GM19023 (cell line): Measurements from ENCODE around the gene MLH3.
"Not testable (repeated sequence)": the region's sequence is repeated elsewhere in the genome, so short reads cannot be mapped to it uniquely, and the experiment has no call there.

ENCODE experiments used
- ATAC-seq: cut with Tn5 transposase; IDR thresholded peaks from one replicate; pipeline ENCODE4 v1.9.1; 2021; ENCODE audit warnings: mild to moderate bottlenecking, moderate library complexity; ENCODE audit not compliant: unreplicated experiment

Gene MLH3

DNA sequence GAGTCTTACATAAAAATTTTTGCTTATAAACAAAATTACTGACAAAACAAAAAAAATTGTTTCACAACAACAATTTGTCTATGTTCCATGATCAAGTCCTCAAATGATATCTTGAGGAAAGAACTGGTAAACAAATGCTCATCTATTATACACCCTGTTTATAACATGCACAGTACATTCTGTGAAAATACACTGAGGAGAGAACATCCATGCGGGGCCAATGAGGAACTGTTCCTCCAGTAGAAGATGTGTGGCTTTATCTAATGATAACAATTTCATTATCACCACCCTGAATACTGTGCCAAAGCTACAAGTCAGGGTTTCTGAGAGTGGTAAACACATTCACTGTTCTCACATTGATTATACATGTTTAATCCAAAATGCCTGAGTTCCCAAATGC, 10.8 kb downstream of the MLH3 start:
- ATAC-seq, result no peak

DNA sequence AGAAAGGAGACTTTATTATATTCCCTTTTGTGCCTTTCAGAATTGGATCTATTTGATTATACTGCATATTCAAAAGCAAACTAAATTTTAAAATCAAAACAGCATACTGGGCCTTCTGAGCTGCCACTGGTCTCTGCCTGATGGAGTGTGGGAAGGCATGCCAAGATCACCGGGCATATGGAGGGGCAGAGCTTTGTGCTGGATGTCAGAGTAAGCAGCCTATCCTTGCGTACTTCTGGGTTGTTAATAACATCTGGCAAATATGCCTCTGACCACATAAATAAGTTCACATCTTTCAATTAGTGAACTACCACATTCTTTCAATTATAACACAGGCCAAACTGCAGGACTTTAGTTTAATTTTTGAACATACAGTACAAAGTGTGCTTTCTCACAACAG, 18.3 kb downstream of the MLH3 start:
- no peak for ATAC-seq

DNA sequence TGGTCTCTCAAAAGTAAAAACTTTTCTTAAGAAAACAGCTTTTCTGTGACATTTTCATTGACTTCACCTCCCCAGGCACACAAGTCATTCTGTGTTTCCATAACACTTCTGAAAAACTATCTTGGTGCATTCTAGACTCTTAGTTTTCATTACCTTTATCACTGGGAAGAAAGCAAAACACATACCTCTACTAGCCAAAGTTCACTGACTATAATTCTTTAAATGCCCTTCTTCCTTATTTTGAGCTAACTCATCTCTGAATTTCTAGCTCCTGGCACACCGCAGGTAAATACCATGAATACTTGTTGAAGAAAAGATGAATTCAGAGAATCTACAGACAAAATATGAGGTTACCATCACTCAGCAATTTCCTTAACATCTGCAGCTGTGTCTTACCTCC, 21.1 kb downstream of the MLH3 start:
- ATAC-seq, result no peak

DNA sequence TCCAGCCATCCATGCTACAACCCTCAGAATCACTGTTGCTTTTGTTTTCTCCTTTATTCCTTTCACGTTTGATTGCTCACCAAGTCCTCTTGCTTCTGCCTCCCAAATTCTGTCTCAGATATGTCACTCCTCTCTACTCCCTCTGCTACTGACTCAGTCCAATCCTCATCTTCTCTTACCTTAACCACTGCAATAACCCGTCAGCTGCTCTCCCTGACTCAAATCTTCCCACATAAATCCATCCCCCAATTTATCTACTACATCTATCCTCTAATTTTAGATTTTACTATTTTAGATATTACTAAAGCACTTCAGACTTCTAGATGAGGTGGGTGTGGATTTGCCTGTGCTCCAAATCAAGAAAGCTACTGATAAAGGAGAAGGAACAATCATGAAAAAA, 25.4 kb downstream of the MLH3 start:
- no peak for ATAC-seq

DNA sequence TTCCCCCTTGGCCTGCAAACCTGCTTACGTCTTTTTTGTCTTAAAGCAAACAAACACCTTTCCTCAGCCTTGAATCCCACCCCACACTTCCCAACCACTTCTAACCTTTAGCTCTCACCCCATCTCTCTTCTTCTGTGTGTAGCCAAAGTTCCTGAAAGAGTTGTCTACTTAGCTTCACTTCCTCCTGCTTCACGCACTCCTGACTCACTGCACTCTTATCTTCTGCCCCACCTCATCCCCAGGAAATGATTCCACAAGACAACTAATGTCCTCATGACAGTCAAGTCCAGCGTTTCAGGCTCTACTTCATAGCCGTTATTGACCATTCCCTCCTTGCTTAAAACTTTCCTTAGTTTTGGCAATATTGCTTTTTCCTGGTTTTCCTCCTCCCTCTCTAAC, 26.2 kb downstream of the MLH3 start:
- no peak for ATAC-seq

DNA sequence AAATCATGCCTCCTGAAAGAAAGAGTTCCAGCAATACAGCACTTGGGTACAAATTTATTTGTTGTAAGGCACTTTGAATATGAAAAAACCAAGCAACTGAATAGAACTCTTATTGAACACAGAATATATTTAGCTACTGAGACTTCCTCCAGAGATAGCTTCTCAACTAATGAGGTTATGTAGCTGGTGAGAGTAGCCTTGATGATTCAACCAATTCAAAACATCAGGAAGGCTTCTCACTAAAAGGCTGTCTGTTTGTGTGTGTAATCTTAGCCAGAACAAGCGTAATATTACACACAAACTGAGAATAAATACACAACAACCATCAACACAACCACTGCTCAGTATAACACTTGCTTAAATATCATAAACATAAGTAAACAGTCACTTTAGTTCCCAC, 28.2 kb downstream of the MLH3 start:
- no peak for ATAC-seq

DNA sequence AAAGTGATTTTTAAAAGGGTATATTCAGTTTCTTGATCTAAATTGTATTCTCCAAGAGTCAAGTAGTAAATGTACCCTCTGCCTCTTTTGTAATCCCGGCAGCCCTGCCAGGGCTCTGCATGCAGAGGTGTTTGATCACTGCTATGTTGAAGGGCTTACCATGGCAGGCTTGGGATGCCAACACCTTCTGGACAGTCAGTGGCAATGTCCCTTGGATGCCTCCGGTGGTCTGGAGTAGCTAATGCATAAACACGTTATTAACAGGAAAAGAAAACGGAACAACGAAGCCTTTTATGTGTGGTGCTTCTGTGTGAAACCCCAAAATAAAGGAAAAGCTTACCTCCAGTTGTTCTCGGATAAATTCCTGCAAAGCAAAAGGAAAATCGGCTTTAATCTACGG, 28.6 kb downstream of the MLH3 start:
- ATAC-seq, result no peak

DNA sequence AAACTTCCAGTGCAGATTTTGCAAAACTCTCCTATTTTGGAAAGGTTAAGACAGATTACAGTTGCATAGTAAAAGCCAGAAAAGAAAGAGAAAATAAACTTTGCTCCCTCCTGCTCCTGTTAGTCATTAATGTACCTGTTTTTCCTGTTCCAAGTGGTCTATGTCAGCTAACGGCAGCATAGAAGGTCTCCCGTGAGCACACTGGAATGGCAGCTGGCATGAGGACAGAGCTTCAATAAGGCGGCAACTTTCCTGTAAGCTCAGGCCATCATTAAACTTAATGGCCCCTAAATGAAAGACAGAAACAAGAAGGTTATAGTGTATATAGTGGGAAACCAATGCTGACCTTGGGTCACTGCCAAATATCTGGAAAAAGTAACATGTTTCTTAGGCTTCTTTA, 32.6 kb downstream of the MLH3 start:
- no peak for ATAC-seq

DNA sequence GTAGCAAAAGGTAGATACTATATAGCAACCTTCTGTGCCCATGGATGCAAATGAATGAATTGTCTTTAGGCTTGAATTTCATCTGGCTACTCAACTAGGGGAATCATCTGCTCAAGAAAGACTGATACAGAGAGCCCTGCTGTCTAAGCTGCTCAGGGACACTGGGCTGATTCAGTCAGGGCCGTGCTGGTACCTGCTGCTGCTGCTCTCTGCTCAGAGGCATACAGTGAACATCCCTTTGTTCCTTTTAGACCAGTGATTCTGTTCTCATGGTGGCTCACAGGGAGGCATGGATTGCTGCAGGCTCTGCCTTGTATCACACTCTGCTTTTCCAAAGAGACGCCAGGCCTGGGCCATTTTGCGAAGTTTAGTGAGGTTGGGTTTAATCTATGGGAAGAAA, 34.5 kb downstream of the MLH3 start:
- ATAC-seq, result no peak

DNA sequence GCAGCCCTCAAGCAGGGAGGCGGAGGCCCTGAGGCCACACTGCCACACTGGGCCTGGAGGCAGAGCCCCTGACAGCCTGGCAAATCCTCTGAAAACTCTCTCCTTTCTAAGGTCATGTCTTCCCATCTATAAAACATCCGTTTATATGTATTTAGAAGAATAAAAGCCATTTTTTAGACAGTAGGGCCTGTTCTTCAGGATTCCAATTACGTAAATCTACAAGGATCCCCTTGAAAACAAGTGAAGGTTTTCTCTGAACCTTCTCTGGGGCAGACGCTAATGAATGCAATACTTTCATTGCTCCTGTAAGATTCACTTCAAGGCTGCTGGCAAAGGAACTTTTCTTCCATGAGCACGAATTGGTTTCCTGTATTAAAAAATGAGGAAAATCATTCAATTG, 35.8 kb downstream of the MLH3 start:
- ATAC-seq, result no peak

DNA sequence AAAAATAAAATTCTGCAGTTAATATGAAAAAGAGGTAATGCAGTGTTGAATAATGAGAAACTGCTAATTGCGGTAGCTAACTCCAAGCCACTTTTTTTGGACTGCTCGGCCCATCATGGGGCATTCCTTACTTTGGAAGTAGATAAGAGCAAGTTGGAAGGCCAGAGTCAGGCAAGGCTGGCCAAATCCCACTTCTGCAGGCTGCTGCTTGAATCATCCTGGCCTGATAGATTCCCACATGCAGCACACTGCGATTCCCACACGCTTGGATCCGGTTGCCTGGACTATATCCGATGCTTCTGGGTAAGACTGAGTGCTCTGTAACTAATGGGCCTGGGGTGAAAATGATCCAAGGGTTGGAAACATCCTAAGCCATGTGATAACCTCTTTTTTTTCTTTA, 38.0 kb downstream of the MLH3 start:
- no peak for ATAC-seq

DNA sequence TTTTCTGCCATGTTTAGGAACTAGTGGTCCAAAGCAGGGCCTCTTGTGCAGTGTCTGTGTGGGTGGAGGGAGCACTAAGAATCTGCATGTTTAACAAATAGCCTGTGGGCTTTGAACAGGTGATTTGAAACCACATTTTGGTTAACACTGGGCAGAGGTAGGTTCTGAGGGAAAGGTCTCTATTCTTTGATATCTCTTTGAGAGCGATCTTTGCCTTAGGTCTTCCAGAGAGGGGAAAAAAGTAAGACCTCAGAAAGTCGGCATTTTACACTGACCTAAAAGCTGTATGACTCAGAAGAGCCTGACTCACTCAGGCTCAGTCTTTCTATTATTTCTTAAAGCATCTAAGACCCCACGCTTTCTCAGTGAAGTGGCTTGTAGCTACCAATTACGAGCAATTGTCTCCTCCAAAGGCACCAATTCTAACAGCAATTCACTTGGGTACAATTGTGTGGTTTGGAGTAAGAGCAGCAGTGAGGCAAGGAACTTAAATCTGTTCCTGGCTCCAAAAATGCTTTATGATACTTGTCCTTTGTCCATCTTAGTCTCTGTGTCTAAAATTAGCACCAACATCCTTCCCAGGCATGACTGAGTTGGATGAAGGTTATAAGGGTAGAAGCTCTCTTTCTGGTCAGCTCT, 39.8 kb downstream of the MLH3 start:
- ATAC-seq, result no peak

DNA sequence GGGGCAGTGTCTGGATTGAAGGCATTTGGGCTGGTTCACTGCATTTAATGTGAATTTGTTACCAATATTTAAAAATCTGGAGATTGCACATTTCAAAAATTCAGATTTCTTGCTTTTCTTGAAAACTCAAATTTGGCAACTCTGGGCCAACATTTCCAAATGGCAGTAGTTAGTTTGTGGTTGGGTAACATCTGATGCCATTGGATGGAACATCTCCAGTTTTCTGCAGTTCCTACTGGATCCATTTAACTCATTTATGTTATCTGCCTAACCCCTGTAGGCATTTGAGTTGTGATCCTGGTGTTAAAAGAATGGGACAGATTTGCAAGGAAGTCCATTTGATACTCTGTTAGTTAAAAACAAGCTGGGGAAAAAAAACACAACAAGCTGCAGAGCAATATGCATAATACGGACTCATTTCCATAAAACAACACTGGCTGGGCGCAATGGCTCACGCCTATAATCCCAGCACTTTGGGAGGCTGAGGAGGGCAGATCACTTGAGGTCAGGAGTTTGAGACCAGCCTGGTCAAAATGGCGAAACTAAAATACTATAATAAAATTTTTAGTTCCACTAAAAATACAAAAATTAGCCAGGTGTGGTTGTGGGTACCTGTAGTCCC, 40.7 kb downstream of the MLH3 start:
- ATAC-seq, result no peak

DNA sequence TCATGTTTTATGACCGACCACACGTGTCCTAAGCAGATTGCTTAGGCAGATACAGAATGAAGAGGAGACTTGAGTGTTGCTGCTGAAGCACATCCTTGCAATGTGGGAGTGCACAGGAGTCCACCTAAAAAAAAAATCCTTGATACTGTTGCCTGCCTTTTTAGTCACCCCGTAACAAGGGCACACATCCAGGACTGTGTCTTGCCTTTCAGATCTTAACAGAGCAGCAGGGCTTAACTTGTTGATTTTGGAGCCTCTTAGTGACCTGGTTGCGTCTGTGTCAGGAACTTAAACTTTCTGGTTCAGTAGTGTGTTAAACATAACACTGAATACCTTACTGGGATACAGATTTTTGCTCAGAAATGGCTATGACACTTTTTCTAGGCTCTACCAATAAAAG, 42.1 kb downstream of the MLH3 start:
- no peak for ATAC-seq

DNA sequence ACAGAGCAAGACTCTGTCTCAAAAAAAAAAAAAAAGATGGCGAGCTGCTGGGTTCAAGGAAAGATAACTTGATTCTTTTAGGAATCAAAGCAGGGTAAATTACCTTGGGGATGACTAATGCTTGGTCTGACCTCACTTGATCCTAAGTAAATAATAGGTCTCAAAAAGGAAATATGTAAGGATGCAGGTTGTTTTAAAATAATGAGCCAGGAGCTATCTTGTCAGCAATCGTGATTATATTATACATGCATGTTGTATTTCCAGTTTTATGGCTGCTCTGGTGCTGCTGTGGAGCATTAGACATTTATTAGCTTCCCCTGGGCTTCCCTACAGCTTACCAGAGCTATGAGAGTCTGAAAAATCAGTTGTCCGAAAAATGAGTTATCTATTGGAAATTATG, 45.9 kb downstream of the MLH3 start:
- no peak for ATAC-seq

DNA sequence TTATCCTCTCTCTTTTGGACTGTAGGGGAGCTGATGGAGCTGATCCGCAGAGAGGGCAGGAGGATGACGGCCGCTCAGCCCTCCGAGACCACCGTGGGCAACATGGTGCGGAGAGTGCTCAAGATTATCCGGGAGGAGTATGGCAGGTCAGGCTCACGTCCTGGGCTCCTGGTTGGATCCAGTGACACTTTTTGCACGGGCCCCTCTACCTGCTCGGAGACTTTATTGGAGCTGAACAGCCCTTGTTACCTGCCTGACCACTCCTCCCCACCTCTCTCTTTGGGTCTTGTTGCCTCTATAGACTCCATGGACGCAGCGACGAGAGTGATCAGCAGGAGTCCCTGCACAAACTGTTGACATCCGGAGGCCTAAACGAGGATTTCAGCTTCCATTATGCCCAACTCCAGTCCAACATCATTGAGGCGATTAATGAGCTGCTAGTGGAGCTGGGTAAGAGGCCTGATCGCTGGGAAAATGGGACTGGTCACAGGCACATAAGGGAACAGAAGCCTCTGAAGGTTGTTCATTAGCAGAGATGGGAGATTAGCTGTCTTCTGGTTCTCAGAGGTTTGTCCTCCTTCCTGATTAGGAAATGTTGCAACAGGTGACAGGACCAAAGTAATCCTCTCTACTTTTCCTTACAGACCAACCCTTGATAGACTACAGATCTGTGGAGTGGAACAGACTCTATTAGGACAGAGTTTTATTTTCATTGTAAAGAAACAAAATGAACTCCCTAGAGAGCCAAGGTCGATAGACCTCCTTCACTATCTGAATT, 47.8 kb downstream of the MLH3 start:
- ATAC-seq, result no peak

DNA sequence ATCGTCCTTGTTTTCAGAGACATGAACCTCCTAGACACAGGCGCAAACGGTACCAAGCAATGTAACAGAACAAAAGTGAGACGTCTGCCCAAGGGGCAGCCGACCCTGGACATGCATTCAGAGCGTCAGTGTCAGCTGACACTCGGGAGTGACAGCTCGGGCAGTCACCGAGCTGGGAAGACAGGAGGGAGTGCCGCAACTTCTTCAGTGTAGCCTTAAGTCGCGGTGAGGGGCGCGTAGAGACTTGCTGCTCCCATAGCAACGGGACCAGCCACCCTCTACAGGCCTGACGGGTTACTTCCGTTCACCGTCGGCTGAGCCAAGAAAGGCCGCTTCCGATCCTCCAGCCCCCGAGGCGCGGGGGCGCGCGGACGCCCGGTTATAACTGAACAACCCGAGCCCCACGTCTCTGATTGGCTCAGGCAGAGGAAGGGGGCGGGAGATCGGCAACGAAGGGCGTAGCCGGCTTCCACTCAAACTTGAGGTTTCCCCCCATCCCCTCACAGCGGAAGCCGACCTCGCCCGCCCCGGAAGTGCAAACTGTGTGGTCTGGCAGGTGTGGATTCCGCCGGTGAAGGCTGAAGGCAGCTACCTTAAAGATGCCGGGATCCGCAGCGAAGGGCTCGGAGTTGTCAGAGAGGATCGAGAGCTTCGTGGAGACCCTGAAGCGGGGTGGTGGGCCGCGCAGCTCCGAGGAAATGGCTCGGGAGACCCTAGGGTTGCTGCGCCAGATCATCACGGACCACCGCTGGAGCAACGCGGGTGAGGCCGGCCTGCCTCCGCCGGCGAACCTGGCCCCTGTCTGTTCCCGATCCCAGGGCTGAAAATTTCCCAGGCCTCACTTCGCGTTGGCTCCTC, 48.6 kb downstream of the MLH3 start, which contains the start of gene EIF2B2:
EIF2B2 (plus strand) TSS at position 530 of the 858 bp plus-strand sequence; CDS start at position 600, 70 bp downstream.
- peak; percentile 98 for ATAC-seq

DNA sequence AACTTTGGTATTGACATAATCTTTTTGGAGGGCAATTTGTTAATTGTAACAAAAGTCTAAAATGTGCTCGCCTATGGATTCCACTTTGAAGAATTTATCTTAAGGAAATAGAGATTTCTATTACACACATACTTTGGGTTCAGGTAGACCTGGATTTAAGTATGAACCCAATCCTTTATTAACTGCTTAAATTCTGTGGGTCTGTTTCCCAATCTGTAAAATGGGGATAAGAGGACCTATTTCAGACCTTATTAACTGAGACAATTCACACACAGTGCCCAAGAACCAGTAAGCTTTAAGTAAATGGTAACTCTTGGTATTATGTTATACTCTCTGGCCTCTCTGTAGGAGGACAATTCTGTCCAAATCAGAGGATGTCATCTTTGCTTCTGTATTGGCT, 49.4 kb downstream of the MLH3 start:
- no peak for ATAC-seq

DNA sequence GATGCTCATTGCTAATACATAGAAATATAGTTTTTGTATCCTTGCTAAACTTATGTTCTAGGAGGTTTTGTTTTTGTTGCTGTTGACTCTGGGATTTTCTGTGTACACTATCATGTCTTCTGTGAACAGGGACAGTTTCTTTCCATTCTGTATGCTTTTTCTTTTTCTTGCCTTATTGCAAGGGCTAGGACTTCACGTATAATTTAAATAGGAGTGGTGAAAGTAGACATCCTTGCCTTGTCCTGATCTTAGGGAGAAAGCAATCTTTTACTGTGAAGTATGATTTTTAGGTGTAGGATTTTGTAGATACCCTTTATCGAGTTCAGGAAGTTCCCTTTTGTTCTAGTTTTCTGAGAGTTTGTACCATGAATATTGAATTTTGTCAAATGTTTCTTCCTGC, 50.0 kb downstream of the MLH3 start:
- ATAC-seq, result no peak

DNA sequence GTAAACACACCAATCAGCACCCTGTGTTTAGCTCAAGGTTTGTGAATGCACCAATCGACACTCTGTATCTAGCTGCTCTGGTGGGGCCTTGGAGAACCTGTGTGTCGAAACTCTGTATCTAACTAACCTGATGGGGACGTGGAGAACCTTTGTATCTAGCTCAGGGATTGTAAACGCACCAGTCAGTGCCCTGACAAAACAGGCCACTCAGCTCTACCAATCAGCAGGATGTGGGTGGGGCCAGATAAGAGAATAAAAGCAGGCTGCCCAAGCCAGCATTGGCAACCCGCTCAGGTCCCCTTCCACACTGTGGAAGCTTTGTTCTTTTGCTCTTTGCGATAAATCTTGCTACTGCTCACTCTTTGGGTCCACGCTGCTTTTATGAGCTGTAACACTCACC, 55.5 kb downstream of the MLH3 start:
- ATAC-seq, result not testable (repeated sequence)

DNA sequence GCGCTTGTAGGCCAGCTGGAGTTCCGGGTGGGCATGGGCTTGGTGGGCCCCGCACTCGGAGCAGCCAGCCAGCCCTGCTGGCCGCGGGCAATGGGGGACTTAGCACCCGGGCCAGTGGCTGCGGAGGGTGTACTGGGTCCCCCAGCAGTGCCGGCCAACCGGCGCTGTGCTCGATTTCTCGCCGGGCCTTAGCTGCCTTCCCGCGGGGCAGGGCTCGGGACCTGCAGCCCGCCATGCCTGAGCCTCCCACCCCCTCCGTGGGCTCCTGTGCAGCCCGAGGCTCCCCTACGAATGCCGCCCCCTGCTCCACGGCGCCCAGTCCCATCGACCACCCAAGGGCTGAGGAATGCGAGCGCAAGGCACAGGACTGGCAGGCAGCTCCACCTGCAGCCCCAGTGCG, 57.1 kb downstream of the MLH3 start:
- not testable (repeated sequence) for ATAC-seq
